Activated naive CD4-positive, alpha-beta T cell (primary cell): ENCODE results near the gene INTS15.
A peak's percentile ranks its signal among the peaks of the same experiment; 100 is the strongest.
"Not testable (repeated sequence)": the region's sequence is repeated elsewhere in the genome, so short reads cannot be mapped to it uniquely, and the experiment has no call there.

ENCODE experiments used
- DNase-seq, 4 experiments: peaks; one replicate each; lab custom pipeline; 2025; lab: John Stamatoyannopoulos, UW

The INTS15 gene

DNA sequence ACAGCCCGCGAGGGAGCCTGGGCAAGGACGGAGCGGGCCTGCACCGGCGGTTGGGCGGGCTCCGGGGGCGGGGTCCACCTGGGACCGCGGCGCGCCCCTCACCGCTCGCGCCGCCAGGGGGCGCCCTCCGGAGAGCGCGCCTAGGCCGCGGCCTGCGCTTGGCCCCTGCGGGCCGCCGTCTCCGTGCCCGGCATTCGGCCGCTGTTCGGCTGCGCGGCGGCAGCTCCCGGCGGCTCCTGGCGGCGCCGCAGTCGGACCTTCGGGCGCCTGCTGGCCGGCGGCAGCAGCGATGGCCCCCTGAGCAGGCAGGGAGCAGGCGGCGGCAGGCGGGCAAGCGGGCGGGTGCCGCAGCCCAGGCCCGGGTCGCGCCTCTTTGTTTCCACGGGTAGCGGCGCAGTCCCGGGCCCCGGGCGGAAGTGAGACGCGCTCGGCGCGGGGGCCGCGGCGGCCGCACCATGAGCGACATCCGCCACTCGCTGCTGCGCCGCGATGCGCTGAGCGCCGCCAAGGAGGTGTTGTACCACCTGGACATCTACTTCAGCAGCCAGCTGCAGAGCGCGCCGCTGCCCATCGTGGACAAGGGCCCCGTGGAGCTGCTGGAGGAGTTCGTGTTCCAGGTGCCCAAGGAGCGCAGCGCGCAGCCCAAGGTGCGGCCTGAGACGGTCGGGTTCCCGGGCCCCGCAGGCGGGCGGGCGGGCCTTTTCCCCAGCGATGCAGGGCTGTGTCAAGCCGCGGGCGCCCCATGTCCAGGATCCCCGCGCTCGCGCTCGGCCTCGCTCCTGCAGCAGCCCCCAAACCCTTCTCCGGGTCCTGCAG lies at the start of gene INTS15:
TSS of gene INTS15 (plus strand) at position 193 of the 816 bp plus-strand sequence. CDS start at position 456, 263 bp downstream.
- peak; percentile 59 to 81 (median 65) for DNase-seq

- no peak for DNase-seq
Measured at GRCh38 chr7:6542368-6542767, 47.5 kb upstream of the INTS15 start.

GRCh38 chr7:6545398-6546126 lies 44.3 kb upstream of the INTS15 start:
- no peak for DNase-seq

GRCh38 chr7:6546498-6547251 lies 43.1 kb upstream of the INTS15 start:
- no peak for DNase-seq

GRCh38 chr7:6547400-6547799 lies 42.4 kb upstream of the INTS15 start:
- DNase-seq, result no peak

GRCh38 chr7:6551016-6551511 lies 38.8 kb upstream of the INTS15 start, which contains the start of gene GRID2IP:
Gene GRID2IP, minus strand, starts transcription at chr7:6551461. Its CDS starts 25 bp downstream, at chr7:6551436.
- DNase-seq, result no peak

DNA sequence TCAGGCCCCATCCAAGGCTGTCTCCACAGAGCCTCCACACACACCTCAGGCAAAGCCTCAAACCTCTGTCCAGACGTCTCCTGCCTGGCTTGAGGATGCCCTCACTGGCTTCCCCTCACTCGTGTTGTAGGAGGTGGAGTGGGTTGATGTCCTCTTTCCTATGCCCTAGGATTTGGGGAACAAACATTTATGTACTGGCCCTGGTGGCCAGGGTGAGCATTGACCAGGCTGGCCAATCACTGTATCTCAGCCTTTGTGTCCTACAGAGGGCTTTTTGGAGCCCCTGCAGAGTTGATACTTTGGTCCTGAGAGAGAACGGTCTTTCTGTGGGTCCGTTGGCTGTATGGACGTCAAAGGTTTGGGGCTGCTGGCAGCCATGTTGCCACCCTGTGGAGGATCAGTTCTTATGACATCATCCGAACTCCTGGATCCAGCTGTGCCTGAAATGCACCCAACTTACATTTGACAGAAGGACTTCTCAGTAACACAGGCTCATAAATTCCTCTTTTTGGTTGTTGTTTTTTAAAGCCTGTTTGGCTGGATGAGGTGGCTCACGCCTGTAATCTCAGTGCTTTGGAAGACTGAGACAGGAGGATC lies 36.3 kb upstream of the INTS15 start:
- DNase-seq, result no peak

- DNase-seq, result no peak
Measured at GRCh38 chr7:6554848-6555247, 35.0 kb upstream of the INTS15 start.

DNA sequence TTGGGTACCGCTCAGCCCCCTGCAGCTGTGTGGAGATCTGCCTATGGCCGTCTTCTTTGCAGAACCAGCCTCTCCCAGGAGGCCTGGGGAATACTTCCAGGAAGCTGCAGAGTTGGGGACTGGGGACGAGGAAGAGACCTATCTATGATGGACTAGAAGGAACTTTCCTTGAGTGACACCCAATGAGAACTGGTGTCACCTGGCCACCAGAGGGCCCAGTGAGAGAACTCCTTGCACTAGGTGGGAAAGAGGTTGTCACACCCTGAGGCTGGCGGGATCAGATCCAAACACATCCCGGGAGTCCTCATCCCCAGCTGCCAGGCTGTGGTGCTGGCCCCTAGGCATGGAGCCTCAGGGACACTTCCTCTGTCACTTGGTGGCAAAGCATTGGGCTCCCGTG lies 33.6 kb upstream of the INTS15 start:
- no peak for DNase-seq

DNA sequence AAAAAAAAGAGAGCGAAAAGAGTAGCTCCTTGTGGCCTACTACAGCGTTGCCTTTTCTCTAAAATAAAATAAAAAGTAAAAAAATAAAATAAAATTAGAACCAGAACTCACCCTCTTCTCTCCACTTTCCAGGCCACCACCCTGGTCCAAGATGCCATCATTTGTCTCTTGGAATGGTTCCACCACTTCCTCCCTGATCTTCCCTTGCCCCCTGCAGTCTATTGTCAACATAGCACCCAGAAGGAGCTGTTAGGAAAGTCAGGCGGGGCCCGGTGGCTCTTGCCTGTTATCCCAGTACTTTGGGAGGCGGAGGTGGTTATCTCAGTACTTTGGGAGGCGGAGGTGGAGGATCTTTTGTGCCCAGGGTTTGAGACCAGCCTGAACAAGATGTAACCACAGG lies 31.0 kb upstream of the INTS15 start:
- no peak for DNase-seq

DNA sequence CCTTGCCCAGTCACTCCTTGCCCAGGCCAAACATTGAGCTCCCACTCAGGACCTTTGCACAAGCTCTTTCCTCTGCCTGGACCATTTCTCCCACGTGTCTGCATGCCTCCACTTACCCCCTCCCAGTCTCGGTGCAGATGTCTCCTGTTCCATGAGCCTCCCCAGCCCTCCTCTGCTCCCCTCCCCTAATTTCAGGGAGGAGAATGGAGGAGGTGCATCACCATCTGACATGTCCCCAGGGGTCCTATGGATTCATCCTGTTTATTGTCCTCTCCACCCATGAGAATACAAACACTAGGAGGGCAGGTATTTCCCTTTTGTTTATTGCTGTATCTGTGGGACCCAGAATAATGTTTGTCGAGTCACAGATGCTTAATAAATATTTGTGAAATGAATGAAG lies 29.9 kb upstream of the INTS15 start:
- no peak for DNase-seq

DNA sequence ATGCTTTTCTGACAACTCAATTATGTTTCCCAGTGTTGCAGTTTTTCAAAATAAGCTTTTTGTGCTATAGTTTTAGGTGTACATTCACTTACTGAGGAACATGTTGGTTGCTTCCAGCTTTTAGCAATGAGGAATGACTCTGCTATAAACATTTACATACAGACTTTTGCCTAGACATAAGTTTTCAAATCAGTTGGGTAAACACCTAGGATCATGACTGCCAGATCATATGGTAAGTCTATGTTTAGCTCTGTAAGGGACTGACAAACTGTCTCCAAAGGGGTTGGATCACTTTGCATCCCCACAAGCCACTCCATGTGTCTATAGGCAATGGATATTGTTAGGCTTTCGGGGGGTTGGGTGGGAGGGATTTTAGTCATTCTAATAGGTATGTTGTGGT lies 27.7 kb upstream of the INTS15 start:
- no peak for DNase-seq

DNA sequence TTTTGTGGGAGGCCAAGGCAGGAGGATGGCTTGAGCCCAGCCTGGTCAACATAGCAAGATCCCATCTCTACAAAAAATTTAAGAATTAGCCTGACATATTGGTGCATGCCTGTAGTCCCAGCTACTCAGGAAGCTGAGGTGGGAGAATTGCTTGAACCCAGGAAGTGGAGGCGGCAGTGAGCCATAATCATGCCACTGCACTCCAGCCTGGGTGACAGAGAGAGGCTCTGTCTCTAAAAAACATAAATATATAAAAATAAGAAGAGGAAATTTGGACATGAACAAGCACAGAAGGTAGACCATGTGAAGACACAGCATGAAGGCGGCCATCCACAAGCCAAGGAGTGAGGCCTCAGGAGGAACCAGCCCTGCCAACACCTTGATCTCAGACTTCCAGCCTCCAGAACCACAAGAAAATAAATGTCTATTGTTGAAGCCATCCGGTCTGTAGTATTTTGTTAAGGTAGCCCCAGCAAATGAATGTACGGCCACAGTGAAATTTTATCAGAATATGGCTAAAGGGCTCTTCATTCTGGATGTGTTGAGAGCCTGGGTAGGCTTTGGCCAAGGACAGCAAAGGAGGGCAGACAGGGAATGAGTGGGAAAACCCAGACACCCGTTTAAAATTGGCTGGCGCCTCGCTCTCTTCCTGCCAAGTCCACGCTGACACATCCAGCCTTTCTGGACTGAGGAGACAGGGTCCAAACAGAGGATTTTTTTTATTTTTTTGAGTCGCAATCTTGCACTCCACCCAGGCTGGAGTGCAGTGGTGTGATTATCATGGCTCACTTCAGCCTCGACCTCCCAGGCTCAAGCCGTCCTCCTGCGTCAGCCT lies 25.7 kb upstream of the INTS15 start:
- DNase-seq, result no peak

DNA sequence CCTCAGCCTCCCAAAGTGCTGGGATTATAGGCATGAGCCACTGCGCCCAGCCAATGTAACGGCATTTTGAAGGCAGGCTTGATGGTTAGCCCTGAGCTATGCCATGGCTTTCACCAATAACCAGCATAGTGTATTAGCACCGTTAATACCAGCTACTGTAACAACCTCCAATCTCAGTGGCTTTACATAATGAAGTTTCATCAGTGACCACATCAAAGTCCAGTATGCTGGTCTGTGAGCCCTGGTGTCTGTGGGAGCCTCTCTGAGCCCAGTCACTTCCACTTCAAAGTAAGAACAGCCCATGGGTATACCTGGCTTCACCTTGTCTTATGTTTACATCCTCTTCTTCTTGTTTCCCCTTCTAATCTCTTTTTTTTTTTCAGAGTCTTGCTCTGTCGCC lies 24.2 kb upstream of the INTS15 start:
- DNase-seq, result no peak

GRCh38 chr7:6567886-6568285 lies 21.9 kb upstream of the INTS15 start:
- DNase-seq, result no peak

DNA sequence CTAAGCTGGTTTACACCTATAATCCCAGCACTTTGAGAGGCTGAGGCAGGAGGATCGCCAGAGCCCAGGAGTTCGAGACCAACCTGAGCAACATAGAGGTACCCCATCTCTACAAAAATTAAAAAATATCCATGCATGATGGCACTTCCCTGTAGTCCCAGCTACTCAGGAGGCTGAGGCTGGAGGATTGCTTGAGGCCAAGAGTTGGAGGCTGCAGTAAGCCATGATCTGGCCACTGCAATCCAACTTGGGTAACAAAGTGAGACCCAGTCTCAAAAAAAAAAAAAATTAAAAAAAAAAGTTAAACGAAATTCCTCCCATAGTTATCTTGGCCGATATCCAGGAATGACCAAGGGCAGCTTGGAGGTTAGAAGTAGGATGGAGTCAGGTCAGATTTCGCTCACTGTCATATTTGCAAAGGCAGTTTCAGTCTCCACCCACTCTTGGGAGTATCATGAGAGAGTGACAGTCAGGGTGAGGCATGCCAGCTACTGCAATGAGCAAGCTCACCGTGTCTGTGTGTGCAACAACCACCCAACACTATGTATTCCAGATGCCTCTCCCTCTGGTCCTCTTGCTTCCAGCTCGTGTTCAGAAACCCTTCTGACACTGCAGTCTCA lies 18.6 kb upstream of the INTS15 start:
- no peak for DNase-seq

- no peak for DNase-seq
Measured at GRCh38 chr7:6575281-6576023, 14.4 kb upstream of the INTS15 start.

- DNase-seq, result no peak
Measured at GRCh38 chr7:6576024-6576866, 13.6 kb upstream of the INTS15 start.

GRCh38 chr7:6576867-6577368 lies 12.9 kb upstream of the INTS15 start:
- not testable (repeated sequence) for DNase-seq
